Stomach (tissue), 4 donors: ENCODE results near the gene RNF13.

Experiments
- EP300 ChIP-seq: sonication (generic); formaldehyde crosslinking; IDR thresholded peaks from one replicate; pipeline ENCODE4 v1.6.1; 2017; ENCODE audit warnings: antibody characterized with exemption
- POLR2A ChIP-seq, 4 donors: fragments of 450-650 bp; IDR thresholded peaks; one replicate each; pipeline ENCODE4 v1.6.1; 2016; ENCODE audit warnings: antibody characterized with exemption in 4 of 4, control low read depth in 2 of 4, mild to moderate bottlenecking in 1 of 4, moderate library complexity in 1 of 4
- POLR2AphosphoS5 ChIP-seq, 3 donors: sonication (generic); formaldehyde crosslinking; IDR thresholded peaks; one replicate each; pipeline ENCODE4 v1.6.1; 2016; ENCODE audit warnings: antibody characterized with exemption in 3 of 3
- TF ChIP-seq, protein P1 (sequence below), 7 experiments: fragments of 450-650 bp in 4 of 7; fragments of 200-600 bp in 3 of 7; sonication (generic) in 3 of 7; IDR thresholded peaks; one replicate each; pipeline ENCODE4 v1.5.1; 2016 to 2019; ENCODE audit warnings: antibody characterized with exemption in 7 of 7, control low read depth in 2 of 7, mild to moderate bottlenecking in 1 of 7

DNA sequence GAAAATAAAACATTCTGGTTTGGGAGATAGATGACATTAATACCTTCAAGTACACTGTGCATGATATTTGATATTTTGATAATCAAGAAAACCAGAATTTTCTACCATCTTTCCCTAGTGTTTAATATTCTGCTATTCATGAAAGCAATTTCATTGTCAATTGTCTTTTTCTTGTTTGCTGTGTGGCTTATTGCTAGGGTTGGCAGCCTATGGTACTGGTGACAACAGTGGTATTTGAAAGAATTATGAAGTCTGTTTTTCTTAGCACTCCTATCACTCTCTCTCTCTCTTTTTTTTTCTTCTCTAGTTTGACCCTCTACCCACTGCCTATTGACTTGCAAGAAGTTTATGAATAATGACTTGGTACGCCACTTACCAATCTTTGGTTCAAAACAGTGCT, 15.4 kb downstream of the RNF13 start:
- TF ChIP-seq EP300 (no peak), POLR2A (IDR thresholded peaks at IDR 0.05) (no peak), POLR2AphosphoS5 (IDR thresholded peaks at IDR 0.05) (no peak)
- TF ChIP-seq, protein P1, sequence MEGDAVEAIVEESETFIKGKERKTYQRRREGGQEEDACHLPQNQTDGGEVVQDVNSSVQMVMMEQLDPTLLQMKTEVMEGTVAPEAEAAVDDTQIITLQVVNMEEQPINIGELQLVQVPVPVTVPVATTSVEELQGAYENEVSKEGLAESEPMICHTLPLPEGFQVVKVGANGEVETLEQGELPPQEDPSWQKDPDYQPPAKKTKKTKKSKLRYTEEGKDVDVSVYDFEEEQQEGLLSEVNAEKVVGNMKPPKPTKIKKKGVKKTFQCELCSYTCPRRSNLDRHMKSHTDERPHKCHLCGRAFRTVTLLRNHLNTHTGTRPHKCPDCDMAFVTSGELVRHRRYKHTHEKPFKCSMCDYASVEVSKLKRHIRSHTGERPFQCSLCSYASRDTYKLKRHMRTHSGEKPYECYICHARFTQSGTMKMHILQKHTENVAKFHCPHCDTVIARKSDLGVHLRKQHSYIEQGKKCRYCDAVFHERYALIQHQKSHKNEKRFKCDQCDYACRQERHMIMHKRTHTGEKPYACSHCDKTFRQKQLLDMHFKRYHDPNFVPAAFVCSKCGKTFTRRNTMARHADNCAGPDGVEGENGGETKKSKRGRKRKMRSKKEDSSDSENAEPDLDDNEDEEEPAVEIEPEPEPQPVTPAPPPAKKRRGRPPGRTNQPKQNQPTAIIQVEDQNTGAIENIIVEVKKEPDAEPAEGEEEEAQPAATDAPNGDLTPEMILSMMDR (IDR thresholded peaks at IDR 0.05): no peak
